Endothelial cell (in vitro differentiated cells): Measurements from ENCODE around the gene ODAD4. TPM values are rescaled to one million over a fixed set of nuclear protein-coding genes. Genes with fewer than 3 reads are reported as not detected.

Source experiments
- DNase-seq: peaks from one replicate; pipeline ENCODE4 v3.0.0; 2021; ENCODE audit warnings: low spot score
- H3K27ac Mint-ChIP-seq: one replicate; pipeline ENCODE4 v1.8.0; 2021; ENCODE audit warnings: mixed read lengths, inconsistent platforms; ENCODE audit not compliant: unreplicated experiment
- H3K27me3 Mint-ChIP-seq: one replicate; pipeline ENCODE4 v1.8.0; 2021; ENCODE audit warnings: mild to moderate bottlenecking, moderate library complexity, mixed read lengths, inconsistent platforms; ENCODE audit not compliant: unreplicated experiment
- H3K36me3 Mint-ChIP-seq: one replicate; pipeline ENCODE4 v1.8.0; 2021; ENCODE audit warnings: mild to moderate bottlenecking, low read depth, mixed read lengths, inconsistent platforms; ENCODE audit not compliant: unreplicated experiment
- H3K4me1 Mint-ChIP-seq: one replicate; pipeline ENCODE4 v1.8.0; 2021; ENCODE audit warnings: mild to moderate bottlenecking, mixed read lengths, inconsistent platforms; ENCODE audit not compliant: unreplicated experiment
- H3K4me3 Mint-ChIP-seq: one replicate; pipeline ENCODE4 v1.8.0; 2021; ENCODE audit warnings: mild to moderate bottlenecking, mixed read lengths, inconsistent platforms; ENCODE audit not compliant: unreplicated experiment
- H3K9me3 Mint-ChIP-seq: one replicate; pipeline ENCODE4 v1.8.0; 2021; ENCODE audit warnings: mixed read lengths, inconsistent platforms; ENCODE audit not compliant: unreplicated experiment
- CTCF ChIP-seq: fragments of 200-600 bp; sonication (generic); IDR thresholded peaks from one replicate; pipeline ENCODE4 v1.5.0; 2021; ENCODE audit warnings: antibody characterized with exemption; ENCODE audit not compliant: unreplicated experiment
- total RNA-seq: library from RNA; stranded (reverse); fragmentation: NEBNext Ultra II Directional; extraction: Animal tissue kit (Norgen Biotek cat#: 25700); gene quantifications from one replicate; pipeline ENCODE4 v1.2.1, GENCODE V29; 2021; ENCODE audit not compliant: unreplicated experiment

ODAD4 gene
- total RNA-seq, 1 donor from 2014 or later: 2.2 TPM

- no peak for DNase-seq
Observed at GRCh38 chr17:41896726-41897125, 33.7 kb upstream of the ODAD4 start.

GRCh38 chr17:41901646-41902045 lies 28.8 kb upstream of the ODAD4 start:
- Mint-ChIP-seq H3K36me3 (peaks cover 68% of the 10 kb centered on the region), H3K27ac (no peak overlapping the region), H3K4me1 (peaks cover 8% of the 10 kb centered on the region), H3K9me3 (no peaks in the 10 kb centered on the region), H3K4me3 (peak overlapping the region; percentile 13), H3K27me3 (peaks cover under 1% of the 10 kb centered on the region)
- TF ChIP-seq CTCF: no peak
- DNase-seq: no peak

More at GRCh38 chr17:41896726-41897125, 33.7 kb upstream of the ODAD4 start:
- Mint-ChIP-seq H3K4me1 (peaks cover 10% of the 10 kb centered on the region), H3K27me3 (no peaks in the 10 kb centered on the region), H3K36me3 (peaks cover 68% of the 10 kb centered on the region), H3K9me3 (no peaks in the 10 kb centered on the region), H3K4me3 (peak overlapping the region; percentile 77), H3K27ac (no peak overlapping the region)
- no peak for TF ChIP-seq CTCF

GRCh38 chr17:41904242-41904841 lies 26.1 kb upstream of the ODAD4 start:
- Mint-ChIP-seq H3K27ac (no peak overlapping the region), H3K36me3 (peaks cover 68% of the 10 kb centered on the region), H3K9me3 (no peaks in the 10 kb centered on the region), H3K4me3 (peak overlapping the region; percentile 65), H3K4me1 (peaks cover 3% of the 10 kb centered on the region), H3K27me3 (peaks cover 3% of the 10 kb centered on the region)
- TF ChIP-seq CTCF: no peak
- DNase-seq: no peak

GRCh38 chr17:41905172-41905571 lies 25.2 kb upstream of the ODAD4 start:
- no peak for DNase-seq
- Mint-ChIP-seq H3K9me3 (no peaks in the 10 kb centered on the region), H3K4me3 (peak overlapping the region; percentile 42), H3K27me3 (peaks cover 5% of the 10 kb centered on the region), H3K4me1 (no peaks in the 10 kb centered on the region), H3K27ac (no peak overlapping the region), H3K36me3 (peaks cover 73% of the 10 kb centered on the region)
- no peak for TF ChIP-seq CTCF

- TF ChIP-seq CTCF: no peak
- peaks cover 69% of the 10 kb centered on the region for H3K36me3 Mint-ChIP-seq
- H3K9me3 Mint-ChIP-seq: no peaks in the 10 kb centered on the region
- no peak overlapping the region for H3K27ac Mint-ChIP-seq
- no peak for DNase-seq
- peaks cover 5% of the 10 kb centered on the region for H3K27me3 Mint-ChIP-seq
- peak overlapping the region; percentile 47 for H3K4me3 Mint-ChIP-seq
- no peaks in the 10 kb centered on the region for H3K4me1 Mint-ChIP-seq
Observed at GRCh38 chr17:41906465-41907184, 23.8 kb upstream of the ODAD4 start.
